Inflammatory macrophage treated with lipopolysaccharide for 4 hours (primary cell): ENCODE results near the gene C16orf90.
"Not testable (repeated sequence)": the region's sequence is repeated elsewhere in the genome, so short reads cannot be mapped to it uniquely, and the experiment has no call there.

Experiments used
- DNase-seq: peaks from one replicate; pipeline ENCODE4 v3.0.0-alpha.2; 2020

C16orf90 gene

GRCh38 chr16:3482659-3483241 lies 12.5 kb downstream of the C16orf90 start:
- no peak for DNase-seq

GRCh38 chr16:3481696-3482658 lies 13.3 kb downstream of the C16orf90 start:
- no peak for DNase-seq

GRCh38 chr16:3480901-3481695 lies 14.2 kb downstream of the C16orf90 start:
- DNase-seq, result no peak

- no peak for DNase-seq
Measured at GRCh38 chr16:3479654-3480216, 15.6 kb downstream of the C16orf90 start.

GRCh38 chr16:3478242-3478925 lies 16.9 kb downstream of the C16orf90 start:
- DNase-seq, result no peak

- DNase-seq, result no peak
Measured at GRCh38 chr16:3476409-3476808, 18.9 kb downstream of the C16orf90 start.

- no peak for DNase-seq
Measured at GRCh38 chr16:3475604-3476375, 19.5 kb downstream of the C16orf90 start.

GRCh38 chr16:3474870-3475269 lies 20.4 kb downstream of the C16orf90 start:
- not testable (repeated sequence) for DNase-seq

GRCh38 chr16:3474136-3474779 lies 21.0 kb downstream of the C16orf90 start:
- no peak for DNase-seq

- DNase-seq, result not testable (repeated sequence)
Measured at GRCh38 chr16:3473596-3473943, 21.7 kb downstream of the C16orf90 start.

GRCh38 chr16:3472878-3473595 lies 22.3 kb downstream of the C16orf90 start:
- DNase-seq, result no peak

- DNase-seq, result no peak
Measured at GRCh38 chr16:3471518-3472176, 23.6 kb downstream of the C16orf90 start.

GRCh38 chr16:3470723-3471122 lies 24.6 kb downstream of the C16orf90 start:
- DNase-seq, result no peak

GRCh38 chr16:3469736-3470135 lies 25.6 kb downstream of the C16orf90 start:
- no peak for DNase-seq

GRCh38 chr16:3468501-3468900 lies 26.8 kb downstream of the C16orf90 start:
- DNase-seq, result no peak

GRCh38 chr16:3467921-3468320 lies 27.4 kb downstream of the C16orf90 start:
- peak; percentile 73 for DNase-seq

GRCh38 chr16:3467182-3467581 lies 28.1 kb downstream of the C16orf90 start:
- DNase-seq, result no peak

- DNase-seq, result no peak
Measured at GRCh38 chr16:3465911-3466584, 29.2 kb downstream of the C16orf90 start.

- DNase-seq, result no peak
Measured at GRCh38 chr16:3465301-3465700, 30.0 kb downstream of the C16orf90 start.
